Inflammatory macrophage treated with lipopolysaccharide for 1 hour (primary cell): Measurements from ENCODE around the gene THEMIS.
"Not testable (repeated sequence)": the region's sequence is repeated elsewhere in the genome, so short reads cannot be mapped to it uniquely, and the experiment has no call there.

Experiments
- DNase-seq, 2 donors: peaks; one replicate each; pipeline ENCODE4 v3.0.0-alpha.2; 2020 to 2022

Gene THEMIS, protein sequence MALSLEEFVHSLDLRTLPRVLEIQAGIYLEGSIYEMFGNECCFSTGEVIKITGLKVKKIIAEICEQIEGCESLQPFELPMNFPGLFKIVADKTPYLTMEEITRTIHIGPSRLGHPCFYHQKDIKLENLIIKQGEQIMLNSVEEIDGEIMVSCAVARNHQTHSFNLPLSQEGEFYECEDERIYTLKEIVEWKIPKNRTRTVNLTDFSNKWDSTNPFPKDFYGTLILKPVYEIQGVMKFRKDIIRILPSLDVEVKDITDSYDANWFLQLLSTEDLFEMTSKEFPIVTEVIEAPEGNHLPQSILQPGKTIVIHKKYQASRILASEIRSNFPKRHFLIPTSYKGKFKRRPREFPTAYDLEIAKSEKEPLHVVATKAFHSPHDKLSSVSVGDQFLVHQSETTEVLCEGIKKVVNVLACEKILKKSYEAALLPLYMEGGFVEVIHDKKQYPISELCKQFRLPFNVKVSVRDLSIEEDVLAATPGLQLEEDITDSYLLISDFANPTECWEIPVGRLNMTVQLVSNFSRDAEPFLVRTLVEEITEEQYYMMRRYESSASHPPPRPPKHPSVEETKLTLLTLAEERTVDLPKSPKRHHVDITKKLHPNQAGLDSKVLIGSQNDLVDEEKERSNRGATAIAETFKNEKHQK

DNA sequence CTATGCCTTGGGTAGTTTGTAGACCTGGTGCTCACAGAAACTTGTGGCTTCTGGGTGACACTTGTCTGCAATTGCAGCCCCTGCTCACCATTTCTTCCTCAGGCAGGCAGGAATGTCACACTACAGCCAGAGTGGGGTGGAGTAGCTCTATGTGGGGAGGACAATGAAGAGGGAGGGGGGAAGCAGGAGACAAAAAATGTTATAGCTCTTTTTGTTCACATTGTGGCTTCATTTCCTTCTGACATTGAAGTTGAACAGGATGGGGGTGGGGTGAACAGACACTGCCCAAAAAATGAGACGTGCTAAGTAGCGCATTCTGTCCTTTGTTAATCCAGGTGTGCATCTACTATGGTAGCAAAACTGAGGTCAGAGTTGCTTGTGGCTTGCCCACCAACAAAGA, at the start of gene THEMIS:
Gene THEMIS (minus strand): TSS at position 124 of the 400 bp plus-strand sequence. CDS start 126 bp downstream, outside the sequence.
- DNase-seq, result no peak

DNA sequence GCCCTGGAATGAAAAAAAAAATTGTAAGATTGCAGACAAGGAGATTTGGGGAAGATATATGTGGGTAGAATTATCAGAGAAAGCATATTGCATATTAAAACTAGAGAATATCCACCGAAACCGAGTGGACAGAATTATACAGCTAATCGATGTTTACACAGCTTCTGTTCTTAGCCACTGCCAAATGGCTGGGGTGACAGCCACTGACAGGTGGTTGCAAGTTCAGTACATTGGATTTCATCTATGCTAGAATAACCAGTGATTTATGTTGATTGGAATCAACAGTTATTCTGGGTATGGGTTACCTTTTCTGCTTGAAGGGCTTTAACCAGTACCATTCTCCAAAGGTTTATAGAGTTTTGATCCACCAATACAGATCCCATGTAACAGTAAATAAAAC, 48.4 kb upstream of the THEMIS start:
- DNase-seq, result no peak

DNA sequence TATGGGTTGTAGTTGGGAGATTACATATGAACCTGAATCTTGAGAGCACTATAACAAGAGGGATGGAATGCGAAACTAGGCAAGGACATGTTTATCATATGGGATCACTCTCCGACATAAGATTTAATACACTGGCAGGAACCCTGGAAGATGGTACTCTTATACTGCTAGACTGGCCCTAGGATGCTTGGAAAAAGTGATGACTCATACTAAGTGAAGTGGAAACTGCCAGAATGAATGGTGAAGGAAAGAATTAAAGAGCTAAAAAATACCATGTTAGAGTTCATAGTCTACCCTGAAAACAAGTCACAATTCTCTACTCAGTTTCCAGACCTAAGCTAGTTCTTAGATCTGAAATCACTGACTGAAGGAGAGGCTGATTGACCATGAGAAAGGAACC, 45.5 kb upstream of the THEMIS start:
- DNase-seq, result no peak

DNA sequence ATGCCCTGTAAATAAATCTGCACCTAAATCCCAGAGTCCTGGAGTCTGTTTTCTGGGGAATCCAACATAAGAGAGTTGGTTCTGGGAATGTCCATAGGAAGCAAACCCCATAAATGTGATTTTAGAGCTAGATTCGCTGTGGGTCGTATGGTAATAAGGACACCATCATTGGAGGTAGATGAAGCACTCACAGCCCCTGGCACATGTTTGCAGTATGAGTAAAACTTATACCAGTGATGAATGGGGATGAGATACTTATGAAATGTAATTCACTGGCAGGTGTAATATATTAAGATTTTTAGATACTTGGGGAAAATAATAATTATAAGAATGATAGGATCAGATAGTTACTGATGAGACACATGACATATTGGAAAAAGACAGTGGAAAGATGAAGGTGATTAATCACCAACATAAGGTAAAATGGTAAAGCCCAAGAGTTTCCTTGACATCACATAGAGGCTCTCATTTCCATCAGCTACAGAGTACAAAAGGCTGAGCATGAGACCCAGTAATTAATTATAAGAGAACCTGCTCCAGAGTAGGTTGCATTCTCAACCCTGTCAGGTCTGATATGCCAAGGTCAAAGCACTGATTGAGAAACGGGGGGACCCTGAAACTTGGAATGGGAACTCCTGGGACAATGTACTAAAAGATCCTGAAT, 44.7 kb upstream of the THEMIS start:
- no peak for DNase-seq

DNA sequence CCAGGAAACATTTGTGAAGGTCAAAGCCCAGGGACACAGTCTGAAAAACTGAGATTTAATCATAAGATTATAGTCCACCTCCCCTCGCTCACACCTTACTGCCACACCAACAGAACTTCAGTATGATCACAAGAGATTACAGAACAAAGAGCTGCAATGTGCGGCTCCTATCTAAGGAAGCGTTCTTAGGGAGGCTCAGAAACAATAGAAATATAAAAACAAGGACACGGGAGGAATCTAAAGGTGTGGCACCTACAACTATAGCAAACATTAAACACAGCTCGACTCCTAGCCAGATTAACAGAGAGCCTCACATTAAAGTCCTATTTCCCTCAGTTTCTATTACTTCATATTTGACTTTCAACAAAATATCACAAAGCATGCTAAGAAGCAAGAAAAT, 40.4 kb upstream of the THEMIS start:
- no peak for DNase-seq

DNA sequence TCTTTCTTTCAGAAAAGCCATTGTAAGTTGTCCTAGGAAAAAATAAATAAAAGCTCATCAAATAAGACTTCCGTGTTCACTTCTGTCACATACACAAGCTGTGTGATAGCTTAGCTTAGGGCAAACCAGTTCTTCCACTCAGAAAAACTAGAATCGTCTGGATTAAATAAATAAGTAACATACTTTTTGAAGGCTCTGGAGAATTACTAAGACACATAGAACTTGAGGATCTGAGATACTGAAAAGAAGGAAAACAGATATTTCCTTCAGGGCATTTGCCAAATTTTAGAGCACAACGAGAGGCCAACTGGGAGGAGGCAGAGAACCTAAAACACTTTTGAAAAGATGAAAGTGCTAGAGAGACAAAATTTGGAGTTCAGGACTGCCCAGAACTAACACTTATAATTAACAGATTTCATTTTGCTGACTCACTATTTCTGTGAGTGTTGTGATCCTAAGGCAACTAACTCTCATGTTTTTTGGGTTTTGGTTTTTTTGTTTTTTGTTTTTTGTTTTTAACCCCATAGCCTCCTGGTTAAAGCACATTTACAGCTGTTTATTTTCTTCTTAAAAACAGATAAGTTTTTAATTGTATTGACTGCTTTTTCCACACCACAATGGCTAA, 38.7 kb upstream of the THEMIS start:
- no peak for DNase-seq

DNA sequence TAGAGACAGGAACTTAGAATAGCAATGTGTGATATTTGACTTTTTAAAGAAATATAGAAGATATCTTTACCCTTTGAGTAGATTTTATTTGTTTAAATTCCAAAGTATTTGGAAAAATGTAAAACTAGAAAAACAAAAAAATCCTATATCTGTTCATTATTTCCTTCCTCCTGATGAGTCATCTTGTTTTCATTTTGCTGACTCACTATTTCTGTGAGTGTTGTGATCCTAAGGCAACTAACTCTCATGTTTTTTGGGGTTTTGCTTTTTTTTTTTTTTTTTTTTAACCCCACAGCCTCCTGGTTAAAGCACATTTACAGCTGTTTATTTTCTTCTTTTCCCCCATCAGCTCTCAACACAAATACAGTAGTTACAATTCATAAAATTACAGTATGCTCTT, 37.8 kb upstream of the THEMIS start:
- DNase-seq, result peak; percentile 1 to 3

DNA sequence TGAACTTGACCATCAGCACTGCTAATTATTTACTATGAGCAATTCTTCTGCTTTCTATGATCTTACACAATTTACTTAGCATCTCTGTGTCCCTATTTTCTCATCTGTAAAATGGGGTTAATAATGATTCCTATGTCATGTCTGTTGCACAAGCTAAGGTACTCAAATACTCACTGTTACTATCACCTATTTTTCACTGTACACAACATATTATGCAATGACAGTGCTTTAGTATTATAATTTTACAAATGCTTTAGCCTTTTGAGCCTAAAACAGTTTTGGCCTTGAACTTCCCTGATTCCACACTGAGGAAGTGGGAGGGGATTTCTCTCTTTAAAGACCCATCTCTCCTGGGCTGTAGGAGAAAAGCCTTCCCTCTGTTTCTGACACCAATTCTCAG, 36.9 kb upstream of the THEMIS start:
- no peak for DNase-seq

DNA sequence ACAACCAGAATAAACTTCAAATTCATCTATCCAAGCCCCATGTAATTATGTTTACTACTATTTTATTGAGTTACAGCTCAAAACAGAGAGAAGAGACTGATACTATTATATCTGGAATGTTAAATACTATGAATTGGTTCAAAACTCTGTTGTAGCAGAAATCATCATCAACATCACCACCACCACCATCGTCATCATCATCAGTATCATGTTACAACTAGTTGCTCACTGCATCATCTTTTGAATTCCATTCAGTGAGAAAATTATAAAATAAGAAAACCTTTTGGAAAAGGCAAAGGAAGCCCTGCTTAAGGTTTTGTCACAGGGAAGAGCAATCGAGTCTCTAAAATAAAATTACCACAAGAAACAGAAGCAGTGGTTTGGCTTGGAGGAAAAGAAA, 36.2 kb upstream of the THEMIS start:
- no peak for DNase-seq

DNA sequence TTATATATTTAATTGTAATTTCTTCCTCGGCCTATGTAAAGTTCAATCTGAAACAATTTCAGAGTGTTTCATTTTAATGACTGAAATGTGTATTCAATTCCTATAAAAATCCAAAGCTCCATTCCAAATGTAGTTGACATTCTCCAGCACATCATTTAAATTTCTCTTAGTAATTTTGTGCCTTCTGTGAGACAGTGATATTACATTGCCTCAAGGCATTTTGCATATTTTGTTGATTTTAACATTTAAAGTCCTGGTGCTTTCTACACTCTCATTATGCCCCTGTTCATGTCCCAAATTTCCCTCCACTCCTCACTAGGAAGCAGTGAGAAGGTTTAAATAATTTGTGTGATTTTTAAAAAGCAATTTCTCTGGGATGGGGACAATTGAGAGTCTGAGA, 34.1 kb upstream of the THEMIS start:
- no peak for DNase-seq

DNA sequence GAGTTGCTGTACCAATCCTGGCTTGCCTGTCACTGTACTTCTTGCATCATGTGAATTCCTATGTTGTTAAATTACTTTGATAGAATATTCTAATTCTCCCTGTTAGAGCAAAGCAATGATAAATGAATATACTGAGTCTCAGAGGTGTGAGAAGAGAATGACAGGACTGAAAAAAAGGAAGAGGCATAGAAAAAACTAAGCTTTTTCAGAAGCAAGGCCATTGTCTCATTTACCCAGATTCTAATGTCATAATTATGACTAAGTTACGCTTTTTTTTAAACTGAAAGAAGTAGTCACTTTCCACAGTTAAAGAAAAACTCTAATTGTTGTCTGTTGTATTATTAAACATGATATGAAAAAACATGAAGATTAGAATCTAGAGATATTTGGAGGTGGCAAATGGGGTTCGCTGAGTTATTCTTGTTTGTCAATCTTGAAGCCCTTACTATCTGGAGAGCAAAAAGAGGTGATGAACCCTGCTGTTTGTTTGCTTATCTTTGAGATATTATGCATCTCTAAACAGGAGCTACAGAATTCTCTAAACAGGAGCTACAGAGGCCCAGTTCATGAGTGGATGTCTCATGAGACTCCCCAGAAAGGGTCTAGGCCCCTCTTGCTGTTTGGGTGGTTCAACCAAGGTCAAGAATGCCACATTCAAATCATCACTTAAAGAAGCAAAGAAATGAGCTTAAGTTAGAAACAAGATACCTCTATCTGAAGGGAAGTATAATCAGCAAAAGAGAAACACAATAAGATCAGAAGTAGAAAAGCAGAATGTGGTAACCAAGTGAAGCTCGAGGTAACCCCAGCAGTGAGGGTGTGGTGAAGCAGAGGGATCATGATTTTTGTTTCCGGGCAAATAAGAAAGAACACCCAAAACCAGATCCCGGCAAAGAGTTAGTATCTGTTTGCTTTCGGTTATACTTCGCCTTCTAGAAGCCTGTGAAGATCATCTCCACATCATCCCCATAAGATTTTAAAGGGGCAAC, 33.3 kb upstream of the THEMIS start:
- no peak for DNase-seq

DNA sequence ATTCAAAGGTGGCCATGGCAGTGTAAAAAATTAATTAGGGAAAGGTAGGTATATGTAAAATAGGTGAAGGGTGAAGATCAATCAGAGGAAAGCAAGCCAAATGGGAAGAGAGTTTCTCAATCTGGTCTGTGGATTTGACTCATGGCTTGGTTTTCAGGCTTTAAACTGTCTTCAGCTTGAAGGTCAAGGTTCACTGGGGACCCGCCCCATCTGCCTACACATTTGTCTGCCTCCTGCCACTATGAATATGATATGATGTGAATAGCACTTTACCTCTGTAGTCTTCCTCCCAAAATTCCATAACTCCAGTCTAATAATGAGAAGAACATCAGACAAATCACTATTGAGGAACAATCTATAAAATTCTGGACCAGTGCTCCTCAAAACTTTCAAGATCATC, 32.3 kb upstream of the THEMIS start:
- DNase-seq, result no peak

DNA sequence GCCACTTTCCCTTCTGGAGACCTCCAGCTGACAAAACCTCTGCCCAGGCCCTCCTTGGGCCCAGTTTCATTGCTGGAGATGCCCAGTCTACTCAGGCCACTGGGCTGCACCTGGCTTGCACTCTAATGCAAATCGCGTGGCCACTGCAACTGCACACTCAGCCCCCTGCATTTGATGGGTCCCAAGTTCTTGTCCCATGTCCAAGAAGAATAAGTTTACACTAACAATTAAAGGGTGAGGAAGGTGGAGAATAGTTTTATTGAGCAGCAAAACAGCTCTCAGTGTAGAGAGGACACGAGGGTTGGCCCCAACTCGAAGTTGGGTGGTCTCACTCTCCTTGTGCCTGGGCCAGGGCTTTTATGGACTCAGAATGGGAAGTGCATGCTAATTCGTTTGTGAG, 31.9 kb upstream of the THEMIS start:
- no peak for DNase-seq

DNA sequence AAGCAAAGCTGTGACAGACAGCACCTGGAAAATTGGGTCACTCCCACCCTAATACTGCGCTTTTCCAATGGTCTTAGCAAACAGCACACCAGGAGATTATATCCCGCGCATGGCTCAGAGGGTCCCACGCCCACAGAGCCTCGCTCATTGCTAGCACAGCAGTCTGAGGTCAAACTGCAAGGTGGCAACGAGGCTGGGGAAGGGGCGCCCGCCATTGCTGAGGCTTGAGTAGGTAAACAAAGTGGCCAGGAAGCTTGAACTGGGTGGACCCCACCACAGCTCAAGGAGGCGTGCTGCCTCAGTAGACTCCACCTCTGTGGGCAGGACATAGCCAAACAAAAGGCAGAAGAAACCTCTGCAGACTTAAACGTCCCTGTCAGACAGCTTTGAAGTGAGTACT, 25.6 kb upstream of the THEMIS start:
- DNase-seq, result not testable (repeated sequence)

DNA sequence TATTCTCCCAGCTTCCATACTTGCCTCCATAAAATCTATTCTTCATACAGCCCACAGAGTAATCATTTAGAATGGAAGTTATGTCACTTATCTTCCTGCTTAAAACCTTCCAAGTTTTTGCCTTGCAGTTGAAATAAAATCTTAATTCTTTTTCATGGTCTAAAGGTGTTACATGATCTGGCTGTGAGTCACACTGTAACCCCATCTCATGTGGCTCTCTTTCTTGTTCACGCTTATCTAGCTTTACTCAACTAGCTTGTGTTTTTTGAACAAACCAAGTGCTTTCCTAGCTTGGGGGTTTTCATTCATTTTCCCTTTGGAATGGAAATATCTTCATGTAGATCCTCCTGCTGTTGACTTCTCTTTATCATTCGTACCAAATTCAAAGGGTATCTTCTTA, 23.6 kb upstream of the THEMIS start:
- no peak for DNase-seq

DNA sequence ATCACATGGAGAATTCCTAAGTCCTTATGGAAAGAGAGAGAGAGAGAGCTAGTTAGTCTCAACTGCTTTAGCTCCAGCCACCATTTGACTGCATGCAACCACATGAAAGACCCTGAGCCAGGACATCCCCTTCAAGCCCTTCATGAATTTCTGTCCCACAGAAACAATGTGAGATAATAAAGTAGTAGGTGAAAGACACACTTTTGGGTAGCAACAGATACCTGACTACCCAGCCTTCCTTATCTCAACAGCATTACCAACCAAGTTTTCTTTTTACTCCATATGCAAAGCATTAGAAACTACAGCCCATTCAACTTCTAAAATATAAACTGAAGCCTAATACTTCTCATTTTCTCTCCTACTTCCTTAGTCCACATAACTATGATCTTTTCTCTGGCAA, 23.2 kb upstream of the THEMIS start:
- DNase-seq, result no peak

DNA sequence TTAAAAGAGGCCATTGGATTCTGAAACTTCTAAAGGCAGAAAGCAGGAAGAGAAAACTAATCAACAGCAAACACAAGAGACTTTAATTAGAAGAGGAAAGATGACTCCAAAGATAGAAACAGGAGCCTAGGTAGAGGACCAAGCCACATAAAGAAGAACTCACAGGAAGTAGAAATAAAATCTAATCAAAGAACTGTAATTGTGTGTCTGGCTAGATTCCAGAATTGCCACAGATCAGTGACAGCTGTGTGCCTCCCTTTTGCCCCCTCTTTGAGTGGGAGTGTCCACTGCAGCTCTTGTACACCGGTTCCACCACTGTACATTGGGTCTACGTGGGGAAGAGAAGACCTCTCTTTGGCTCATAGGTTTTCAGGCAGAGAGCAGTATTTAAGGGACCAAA, 22.3 kb upstream of the THEMIS start:
- no peak for DNase-seq

DNA sequence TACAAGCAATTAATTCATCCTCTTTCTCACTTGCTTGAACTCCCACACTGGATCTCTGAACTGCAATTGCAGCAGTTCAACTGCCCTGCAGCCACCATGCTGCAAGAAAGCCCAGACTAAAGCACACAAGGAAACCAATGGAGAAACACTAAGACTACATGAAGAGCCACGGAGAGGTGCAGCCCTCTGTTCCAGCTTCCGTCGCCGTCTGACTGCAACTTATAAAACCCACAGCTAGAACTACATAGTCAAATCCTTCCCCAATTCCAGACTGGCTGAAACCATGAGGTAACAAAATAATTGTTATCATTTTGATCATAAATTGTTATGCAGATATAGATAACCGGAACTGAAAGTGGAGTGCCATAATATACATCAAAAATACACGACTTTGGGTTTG, 21.1 kb upstream of the THEMIS start:
- DNase-seq, result no peak

DNA sequence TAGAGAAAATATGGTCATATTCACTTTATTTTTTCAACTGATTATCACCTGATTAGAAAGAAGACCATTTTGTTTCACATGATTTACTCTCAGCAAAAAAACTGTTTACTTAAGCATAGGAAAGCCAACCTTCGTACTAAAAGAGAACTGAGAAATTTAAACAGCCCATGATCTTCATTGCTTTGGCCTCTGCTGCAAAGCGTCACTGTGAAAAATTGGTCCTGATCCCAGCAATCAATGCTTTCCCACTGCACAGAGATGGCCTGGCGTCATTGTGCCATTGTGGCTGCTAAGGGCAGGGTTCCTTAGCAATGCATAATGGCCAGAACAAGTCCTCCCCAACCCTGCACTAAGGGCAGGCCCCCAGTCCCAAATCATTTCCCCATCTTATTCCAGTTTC, 19.9 kb upstream of the THEMIS start:
- no peak for DNase-seq

DNA sequence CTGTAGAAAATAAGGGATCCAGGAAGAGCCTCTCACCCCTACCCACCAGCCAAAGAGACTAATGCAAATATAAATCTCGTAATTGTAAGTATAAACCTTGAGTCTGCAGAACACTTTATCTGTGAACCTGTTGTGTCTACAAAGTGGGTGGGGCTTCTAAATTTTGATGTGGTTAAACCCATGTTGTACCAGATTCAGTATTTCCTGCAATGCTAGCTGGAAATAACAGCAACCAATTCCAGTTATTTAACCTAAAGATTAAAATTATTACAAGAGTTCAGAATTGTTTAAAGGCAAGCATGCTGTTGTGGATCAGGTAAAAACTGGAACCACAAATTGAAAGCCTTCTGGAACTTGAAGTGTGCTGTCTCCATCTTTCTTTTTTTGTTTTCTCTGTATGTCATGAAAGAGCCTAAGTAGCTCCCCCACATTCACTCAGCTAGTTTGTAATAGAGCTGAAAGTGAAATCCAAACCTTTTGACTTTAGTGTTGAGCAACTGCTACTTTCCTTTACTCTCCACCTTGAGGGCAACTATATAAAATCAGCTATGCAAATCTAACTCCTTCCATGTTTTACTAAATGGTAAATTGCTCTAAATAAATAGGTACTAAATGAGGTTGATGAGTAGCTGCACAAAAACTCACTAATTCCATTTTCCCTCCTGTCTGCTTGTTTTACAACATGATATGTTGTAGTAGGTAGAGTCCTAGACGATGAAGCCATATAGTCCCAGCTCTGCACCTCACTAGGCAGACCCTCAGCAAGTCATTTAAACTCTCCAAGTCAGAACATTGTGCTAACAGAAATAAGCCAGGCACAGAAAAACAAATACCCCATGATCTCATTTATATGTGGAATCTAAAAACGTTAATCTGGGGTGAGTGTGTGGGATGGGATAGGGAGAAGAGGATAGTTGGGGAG, 17.9 kb upstream of the THEMIS start:
- no peak for DNase-seq

DNA sequence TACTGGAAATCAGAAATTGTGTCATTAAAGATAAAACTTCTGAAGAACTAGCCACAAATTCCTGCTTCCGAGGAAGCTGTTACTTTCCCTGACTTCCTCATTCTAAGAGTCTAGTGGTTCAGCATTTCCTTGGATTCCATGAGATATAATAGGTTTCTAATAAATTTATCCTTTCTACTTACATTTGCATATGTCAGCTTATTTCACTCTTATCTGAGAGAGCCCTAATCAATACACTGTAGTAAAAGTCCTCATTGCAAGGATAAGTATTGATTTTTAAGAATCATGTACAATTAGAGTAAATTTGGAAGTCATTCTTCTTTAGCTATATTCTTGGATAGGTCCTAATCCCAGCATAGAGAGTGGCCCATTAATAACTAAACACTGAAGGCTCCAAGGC, 16.9 kb upstream of the THEMIS start:
- no peak for DNase-seq
